Endothelial cell of hepatic sinusoid (primary cell): ENCODE measurements around the gene GCKR.

Source experiments
- in situ Hi-C: cut with HindIII; loops from 2 replicates; pipeline ENCODE4 v1.10.0; 2017; ENCODE audit warnings: low sequenced_read_pairs

Gene GCKR

GRCh38 chr2:27571197-27571596, 74.6 kb downstream of the GCKR start:
- in situ Hi-C loops, result loop anchor here (5.0 kb wide), 2 partner anchors 69 to 86 kb away; no protein-coding TSS in a partner anchor

GRCh38 chr2:27571681-27572080, 75.0 kb downstream of the GCKR start:
- in situ Hi-C loops, result loop anchor here (5.0 kb wide), 2 partner anchors 69 to 86 kb away; no protein-coding TSS in a partner anchor

GRCh38 chr2:27572439-27572838, 75.8 kb downstream of the GCKR start:
- in situ Hi-C loops, result loop anchor here (5.0 kb wide), 2 partner anchors 70 to 85 kb away; no protein-coding TSS in a partner anchor

GRCh38 chr2:27572998-27573429, 76.4 kb downstream of the GCKR start:
- in situ Hi-C loops, result loop anchor here (5.0 kb wide), 2 partner anchors 71 to 84 kb away; no protein-coding TSS in a partner anchor
